ENCODE results near the gene PIGO. TPM values are rescaled to one million over a fixed set of nuclear protein-coding genes. Genes with fewer than 3 reads are reported as not detected.

Gene PIGO
- polyA plus RNA-seq, 1 experiment, result 26.9 TPM

- CTCF ChIA-PET, result interaction anchor here (0.6 to 1.6 kb wide), 11 partner anchors 8 to 185 kb away, joined by 3 to 7 read pairs (median 3); partner anchors contain the start of genes FANCG and STOML2
- POLR2A ChIA-PET, result interaction anchor here (0.6 to 2.1 kb wide), 3 partner anchors 8 to 330 kb away, joined by 11 to 40 read pairs (median 12); partner anchors contain the start of gene FANCG
- Histone ChIP-seq H3K4me3 (ENCODE audit: low read depth, low read length) (peak overlapping the region; percentile 65), H3K36me3 (ENCODE audit: control insufficient read depth, insufficient read depth, low read length) (peaks cover 8% of the 10 kb centered on the region), H3K27me3 (ENCODE audit: control insufficient read depth, insufficient read depth, low read length) (no peaks in the 10 kb centered on the region)
- DNase-seq (ENCODE audit: low read depth), result no peak
- TF ChIP-seq, protein P1, sequence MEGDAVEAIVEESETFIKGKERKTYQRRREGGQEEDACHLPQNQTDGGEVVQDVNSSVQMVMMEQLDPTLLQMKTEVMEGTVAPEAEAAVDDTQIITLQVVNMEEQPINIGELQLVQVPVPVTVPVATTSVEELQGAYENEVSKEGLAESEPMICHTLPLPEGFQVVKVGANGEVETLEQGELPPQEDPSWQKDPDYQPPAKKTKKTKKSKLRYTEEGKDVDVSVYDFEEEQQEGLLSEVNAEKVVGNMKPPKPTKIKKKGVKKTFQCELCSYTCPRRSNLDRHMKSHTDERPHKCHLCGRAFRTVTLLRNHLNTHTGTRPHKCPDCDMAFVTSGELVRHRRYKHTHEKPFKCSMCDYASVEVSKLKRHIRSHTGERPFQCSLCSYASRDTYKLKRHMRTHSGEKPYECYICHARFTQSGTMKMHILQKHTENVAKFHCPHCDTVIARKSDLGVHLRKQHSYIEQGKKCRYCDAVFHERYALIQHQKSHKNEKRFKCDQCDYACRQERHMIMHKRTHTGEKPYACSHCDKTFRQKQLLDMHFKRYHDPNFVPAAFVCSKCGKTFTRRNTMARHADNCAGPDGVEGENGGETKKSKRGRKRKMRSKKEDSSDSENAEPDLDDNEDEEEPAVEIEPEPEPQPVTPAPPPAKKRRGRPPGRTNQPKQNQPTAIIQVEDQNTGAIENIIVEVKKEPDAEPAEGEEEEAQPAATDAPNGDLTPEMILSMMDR (IDR thresholded peaks at IDR 0.05; ENCODE audit: insufficient read depth, low read depth, low read length), result peak; percentile 24; the same call in 1 of the 2 replicates
These were observed 24.5 kb downstream of the PIGO start for GRCh38 chr9:35071814-35072460.

- ChIA-PET POLR2A (interaction anchor here (1.5 to 2.1 kb wide), 2 partner anchors 9 to 20 kb away, joined by 11 to 40 read pairs; partner anchors contain the start of gene FANCG), CTCF (interaction anchor here (0.6 to 1.6 kb wide), 8 partner anchors 9 to 186 kb away, joined by 3 to 7 read pairs (median 4); partner anchors contain the start of genes FANCG and STOML2)
- Histone ChIP-seq H3K4me3 (ENCODE audit: low read depth, low read length) (peak overlapping the region; percentile 65), H3K27me3 (ENCODE audit: control insufficient read depth, insufficient read depth, low read length) (no peaks in the 10 kb centered on the region), H3K36me3 (ENCODE audit: control insufficient read depth, insufficient read depth, low read length) (peaks cover 12% of the 10 kb centered on the region)
- no peak for DNase-seq (ENCODE audit: low read depth)
- TF ChIP-seq, protein P1 (IDR thresholded peaks at IDR 0.05; ENCODE audit: insufficient read depth, low read depth, low read length), result no peak
These were observed 25.3 kb downstream of the PIGO start for GRCh38 chr9:35070823-35071813.

- POLR2A ChIA-PET, result interaction anchor here (0.7 kb wide), 1 partner anchor 664 kb away, joined by 13 read pairs; no protein-coding TSS in a partner anchor
- CTCF ChIA-PET, result interaction anchor here (1.0 to 1.3 kb wide), 4 partner anchors 17 to 169 kb away, joined by 3 to 4 read pairs (median 4); no protein-coding TSS in a partner anchor
- TF ChIP-seq, protein P1 (IDR thresholded peaks at IDR 0.05; ENCODE audit: insufficient read depth, low read depth, low read length), result no peak
- Histone ChIP-seq H3K36me3 (ENCODE audit: control insufficient read depth, insufficient read depth, low read length) (peaks cover 22% of the 10 kb centered on the region), H3K4me3 (ENCODE audit: low read depth, low read length) (no peak overlapping the region), H3K27me3 (ENCODE audit: control insufficient read depth, insufficient read depth, low read length) (no peaks in the 10 kb centered on the region)
- DNase-seq (ENCODE audit: low read depth), result no peak
These were observed 27.4 kb downstream of the PIGO start for GRCh38 chr9:35069020-35069419.

GRCh38 chr9:35067056-35067455 lies 29.3 kb downstream of the PIGO start:
- Histone ChIP-seq H3K27me3 (ENCODE audit: control insufficient read depth, insufficient read depth, low read length) (no peaks in the 10 kb centered on the region), H3K36me3 (ENCODE audit: control insufficient read depth, insufficient read depth, low read length) (peaks cover 37% of the 10 kb centered on the region), H3K4me3 (ENCODE audit: low read depth, low read length) (no peak overlapping the region)
- CTCF ChIA-PET, result interaction anchor here (1.9 kb wide), 1 partner anchor 16 kb away, joined by 8 read pairs; no protein-coding TSS in a partner anchor
- no peak for DNase-seq (ENCODE audit: low read depth)
- TF ChIP-seq, protein P1 (IDR thresholded peaks at IDR 0.05; ENCODE audit: insufficient read depth, low read depth, low read length), result no peak
- POLR2A ChIA-PET, result no interaction called here
